Measurements from ENCODE around the gene BABAM1. TPM values are rescaled to one million over a fixed set of nuclear protein-coding genes. Genes with fewer than 3 reads are reported as not detected.

BABAM1 gene
- total RNA-seq, 1 experiment from 2014 or later, result 146 TPM

- Mint-ChIP-seq H3K27ac (no peak overlapping the region), H3K4me3 (peak overlapping the region; percentile 43), H3K4me1 (peaks cover 16% of the 10 kb centered on the region), H3K27me3 (ENCODE audit: low read depth) (peaks cover 2% of the 10 kb centered on the region; the same call in 1 of the 2 replicates), H3K9me3 (no peaks in the 10 kb centered on the region), H3K36me3 (peaks cover 9% of the 10 kb centered on the region)
- no peak for TF ChIP-seq PRDM15 (CRISPR knock-in tag; IDR thresholded peaks at IDR 0.05)
- TF ChIP-seq ZNF263 (CRISPR knock-in tag; IDR thresholded peaks at IDR 0.05; ENCODE audit: low read depth), result no peak
- TF ChIP-seq AFF4 (CRISPR knock-in tag; IDR thresholded peaks at IDR 0.05; ENCODE audit: borderline replicate concordance), result no peak
- TF ChIP-seq MAX (CRISPR knock-in tag; IDR thresholded peaks at IDR 0.05), result no peak
- TF ChIP-seq JAZF1 (CRISPR knock-in tag; IDR thresholded peaks at IDR 0.05), result no peak
- TF ChIP-seq GRHL2 (CRISPR knock-in tag; IDR thresholded peaks at IDR 0.05; ENCODE audit: insufficient replicate concordance, severe bottlenecking), result no peak
- no peak for TF ChIP-seq CREM (CRISPR knock-in tag; IDR thresholded peaks at IDR 0.05)
- TF ChIP-seq FOXK1 (CRISPR knock-in tag; IDR thresholded peaks at IDR 0.05), result no peak
- no peak for TF ChIP-seq ATF6 (CRISPR knock-in tag; IDR thresholded peaks at IDR 0.05)
- no peak for TF ChIP-seq IRF1 (CRISPR knock-in tag; IDR thresholded peaks at IDR 0.05)
- TF ChIP-seq OVOL2 (CRISPR knock-in tag; IDR thresholded peaks at IDR 0.05; ENCODE audit: borderline replicate concordance), result no peak
- no peak for TF ChIP-seq ZNF232 (CRISPR knock-in tag; IDR thresholded peaks at IDR 0.05)
- no peak for TF ChIP-seq CBFB (CRISPR knock-in tag; IDR thresholded peaks at IDR 0.05; ENCODE audit: low read depth)
- ChIA-PET CTCF (interaction anchor here (0.9 to 3.5 kb wide), 16 partner anchors 9 to 128 kb away, joined by 3 to 35 read pairs (median 7); partner anchors contain the start of genes ANKLE1, DDA1, MRPL34 and USE1), POLR2A (interaction anchor here (1.0 to 1.4 kb wide), 3 partner anchors 13 to 24 kb away, joined by 4 to 11 read pairs (median 5); partner anchors contain the start of genes ABHD8 and DDA1)
- ATAC-seq, result no peak
- DNase-seq (ENCODE audit: low spot score), result no peak
Observed at GRCh38 chr19:17326595-17326966, 59.3 kb downstream of the BABAM1 start.

GRCh38 chr19:17327068-17327653 lies 59.9 kb downstream of the BABAM1 start:
- H3K9me3 Mint-ChIP-seq, result no peaks in the 10 kb centered on the region
- H3K27me3 Mint-ChIP-seq (ENCODE audit: low read depth), result peaks cover 2% of the 10 kb centered on the region; the same call in 1 of the 2 replicates
- H3K36me3 Mint-ChIP-seq, result peaks cover 9% of the 10 kb centered on the region
- peak overlapping the region; percentile 84 for H3K4me3 Mint-ChIP-seq
- ATAC-seq, result no peak; the same call in 1 of the 2 replicates
- H3K4me1 Mint-ChIP-seq, result peaks cover 16% of the 10 kb centered on the region
- H3K27ac Mint-ChIP-seq, result peak overlapping the region; percentile 98
- POLR2A ChIA-PET, result interaction anchor here (0.5 to 1.4 kb wide), 5 partner anchors 12 to 668 kb away, joined by 3 to 11 read pairs (median 5); partner anchors contain the start of genes ABHD8, DDA1 and MRPL34
- CTCF ChIA-PET, result interaction anchor here (0.6 to 3.5 kb wide), 28 partner anchors 8 to 279 kb away, joined by 3 to 35 read pairs (median 4); partner anchors contain the start of genes ANKLE1, DDA1, MRPL34 and USE1
- no peak for DNase-seq (ENCODE audit: low spot score)
- TF ChIP-seq IRF1 (CRISPR knock-in tag; IDR thresholded peaks at IDR 0.05), result no peak
- TF ChIP-seq ZNF281 (CRISPR knock-in tag; IDR thresholded peaks at IDR 0.05), result no peak
- TF ChIP-seq RELA (CRISPR knock-in tag; IDR thresholded peaks at IDR 0.05; ENCODE audit: borderline replicate concordance), result 0 out of 2 replicates have a peak, but pooled peaks have one; percentile 49
- 0 out of 2 replicates have a peak, but pooled peaks have one; percentile 6 for TF ChIP-seq E2F5 (CRISPR knock-in tag; IDR thresholded peaks at IDR 0.05)

Measured in WTC11 (cell line).